Measurements from ENCODE around the gene KRT16. TPM values are rescaled to one million over a fixed set of nuclear protein-coding genes. Genes with fewer than 3 reads are reported as not detected.
"Not testable (repeated sequence)": the region's sequence is repeated elsewhere in the genome, so short reads cannot be mapped to it uniquely, and the experiment has no call there.

Gene KRT16
- not detected for total RNA-seq
- long read RNA-seq: 0 reads

- H3K4me3 ChIP-seq; intact Hi-C loops (cut with DNase I); H3K27ac ChIP-seq; H3K9me3 ChIP-seq; H3K36me3 ChIP-seq; H3K27me3 ChIP-seq; H3K4me1 ChIP-seq: not testable (repeated sequence)
- peak; percentile 27 for ATAC-seq
- peak; percentile 50 for DNase-seq
Measured at GRCh38 chr17:41612376-41613160, at the start of gene KRT16. TSS of gene KRT16 (minus strand) at chr17:41612767. CDS start at chr17:41612688, 79 bp downstream.

- Histone ChIP-seq H3K27ac (no peak overlapping the region), H3K27me3 (no peaks in the 10 kb centered on the region), H3K9me3 (no peaks in the 10 kb centered on the region), H3K4me3 (no peak overlapping the region), H3K4me1 (no peaks in the 10 kb centered on the region), H3K36me3 (no peaks in the 10 kb centered on the region)
- intact Hi-C loops (cut with DNase I): no loop called here
- DNase-seq (no peak), ATAC-seq (no peak)
- TF ChIP-seq CTCF (IDR thresholded peaks at IDR 0.05): no peak
Measured at GRCh38 chr17:41660221-41660711, 47.7 kb upstream of the KRT16 start.

- no peaks in the 10 kb centered on the region for H3K9me3 ChIP-seq
- no peak overlapping the region for H3K4me3 ChIP-seq
- intact Hi-C loops (cut with DNase I): no loop called here
- no peak overlapping the region for H3K27ac ChIP-seq
- no peaks in the 10 kb centered on the region for H3K36me3 ChIP-seq
- DNase-seq (no peak), ATAC-seq (no peak)
- no peaks in the 10 kb centered on the region for H3K4me1 ChIP-seq
- H3K27me3 ChIP-seq: no peaks in the 10 kb centered on the region
- no peak for TF ChIP-seq CTCF (IDR thresholded peaks at IDR 0.05)
Measured at GRCh38 chr17:41659427-41660212, 47.1 kb upstream of the KRT16 start.

- no peak for TF ChIP-seq CTCF (IDR thresholded peaks at IDR 0.05)
- no peak for DNase-seq
- H3K27me3 ChIP-seq: no peaks in the 10 kb centered on the region
- no peaks in the 10 kb centered on the region for H3K36me3 ChIP-seq
- no peaks in the 10 kb centered on the region for H3K9me3 ChIP-seq
- H3K4me3 ChIP-seq: no peak overlapping the region
- ATAC-seq: no peak
- no peak overlapping the region for H3K27ac ChIP-seq
- intact Hi-C loops (cut with DNase I): no loop called here
- peaks cover 5% of the 10 kb centered on the region for H3K4me1 ChIP-seq
Measured at GRCh38 chr17:41658846-41659245, 46.3 kb upstream of the KRT16 start.

- Histone ChIP-seq H3K9me3 (no peaks in the 10 kb centered on the region), H3K27me3 (no peaks in the 10 kb centered on the region), H3K36me3 (no peaks in the 10 kb centered on the region), H3K27ac (peak overlapping the region; percentile 36), H3K4me1 (peaks cover 8% of the 10 kb centered on the region), H3K4me3 (no peak overlapping the region)
- intact Hi-C loops (cut with DNase I): no loop called here
- DNase-seq: no peak
- ATAC-seq: no peak
- no peak for TF ChIP-seq CTCF (IDR thresholded peaks at IDR 0.05)
Measured at GRCh38 chr17:41657936-41658335, 45.4 kb upstream of the KRT16 start.

- intact Hi-C loops (cut with DNase I): no loop called here
- TF ChIP-seq CTCF (IDR thresholded peaks at IDR 0.05): no peak
- Histone ChIP-seq H3K9me3 (no peaks in the 10 kb centered on the region), H3K4me3 (no peak overlapping the region), H3K4me1 (peaks cover 8% of the 10 kb centered on the region), H3K36me3 (no peaks in the 10 kb centered on the region), H3K27ac (peak overlapping the region; percentile 86), H3K27me3 (no peaks in the 10 kb centered on the region)
- ATAC-seq (no peak), DNase-seq (no peak)
Measured at GRCh38 chr17:41657176-41657754, 44.7 kb upstream of the KRT16 start.

Data from upper lobe of right lung (tissue), 1 donor.